Pericardium fibroblast (primary cell): Measurements from ENCODE around the gene CD244. TPM values are rescaled to one million over a fixed set of nuclear protein-coding genes. Genes with fewer than 3 reads are reported as not detected.

ENCODE experiments used
- total RNA-seq: library from RNA; depleted of rRNA; stranded (reverse); fragments of >200 nt; gene quantifications from 2 replicates; pipeline ENCODE4 v1.2.3, GENCODE V29; 2015

The CD244 gene
- total RNA-seq, result 0.70 and 4.0 TPM in 2 replicates

GRCh38 chr1:160862203-160863060, at the start of gene CD244:
CD244 (minus strand) TSS chr1:160862887; CDS start chr1:160862677, 210 bp downstream.

DNA sequence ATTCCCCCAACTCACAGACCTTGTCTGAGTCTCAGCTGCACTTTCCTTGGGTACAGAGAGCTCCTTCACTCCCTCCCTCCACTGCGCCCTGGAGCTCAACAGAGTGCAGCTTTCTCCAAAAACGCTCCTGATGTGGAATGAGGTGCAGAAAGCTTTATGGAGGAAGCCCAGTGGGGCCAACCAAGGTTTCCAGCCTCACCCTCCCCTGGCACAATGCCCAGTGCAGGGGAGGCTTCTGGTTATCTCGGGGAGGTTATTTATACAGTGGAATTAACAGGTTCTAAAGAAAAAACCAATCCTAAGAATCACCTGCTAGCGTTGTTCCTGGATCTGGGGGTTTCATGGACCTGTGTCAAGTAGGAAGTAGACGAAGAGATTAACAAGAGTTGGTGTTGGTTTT, 22.4 kb upstream of the CD244 start, which contains the start of gene ITLN1:
ITLN1 (minus strand) TSS at position 139 of the 400 bp plus-strand sequence. CDS start 303 bp downstream, outside the sequence.

DNA sequence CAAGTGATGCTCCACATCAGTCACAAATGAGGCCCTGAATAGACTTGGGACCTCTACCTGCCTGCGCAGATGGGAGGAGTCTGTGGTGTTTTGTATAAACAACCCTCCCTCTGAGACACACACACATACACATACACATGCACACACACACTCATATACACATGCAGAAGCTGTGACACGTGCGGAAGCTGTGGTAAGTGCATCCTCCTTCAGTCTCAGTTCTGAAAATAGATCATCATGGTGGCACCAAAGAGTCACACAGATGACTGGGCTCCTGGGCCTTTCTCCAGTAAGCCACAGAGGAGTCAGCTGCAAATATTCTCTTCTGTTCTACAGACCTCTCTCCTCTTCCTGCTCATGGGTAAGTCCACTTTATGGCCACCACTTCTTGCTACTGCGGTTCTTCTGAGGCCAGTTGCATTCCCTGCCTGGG, 66.7 kb downstream of the CD244 start, which contains the start of gene LY9:
LY9 (plus strand) TSS at position 224 of the 433 bp plus-strand sequence; CDS start at position 238, 14 bp downstream.

Other genes starting within 250 kb of the CD244 start
- not detected in 2 replicates for gene SLAMF1, start 215.8 kb downstream of the CD244 start, total RNA-seq
- not detected in 2 replicates for gene CD48, start 151.1 kb downstream of the CD244 start, total RNA-seq
- not detected in 2 replicates for gene SLAMF7, start 123.6 kb downstream of the CD244 start, total RNA-seq
- not detected in 2 replicates for gene LY9, start 66.7 kb downstream of the CD244 start, total RNA-seq
- gene ITLN1, start 22.3 kb upstream of the CD244 start, total RNA-seq, result 3.5 and 123 TPM in 2 replicates
- gene ITLN2, start 91.9 kb upstream of the CD244 start, total RNA-seq, result 0.47 TPM in 1 of 2 replicates, not detected in the other
- gene F11R, start 158.3 kb upstream of the CD244 start, total RNA-seq, result 6.6 and 11.7 TPM in 2 replicates
- 37.9 TPM in 1 of 2 replicates, not detected in the other for gene TSTD1, start 176.1 kb upstream of the CD244 start, total RNA-seq
- gene USF1, start 183.1 kb upstream of the CD244 start, total RNA-seq, result 33.5 and 36.9 TPM in 2 replicates
- not detected in 2 replicates for gene ARHGAP30, start 207.0 kb upstream of the CD244 start, total RNA-seq
- 0.12 TPM in 1 of 2 replicates, not detected in the other for gene NECTIN4, start 226.7 kb upstream of the CD244 start, total RNA-seq
- 0.58 and 3.3 TPM in 2 replicates for gene KLHDC9, start 235.5 kb upstream of the CD244 start, total RNA-seq